MG63 (cell line): ENCODE results near the gene TEFM. TPM values are rescaled to one million over a fixed set of nuclear protein-coding genes. Genes with fewer than 3 reads are reported as not detected.

ENCODE experiments used
- DNase-seq: peaks from one replicate; pipeline ENCODE4 v3.0.0-alpha.2; 2020
- H3K27me3 ChIP-seq: fragments of 250-450 bp; sonication (Bioruptor Pico); 2 replicates; pipeline ENCODE4 v1.5.1; 2020; ENCODE audit warnings: mild to moderate bottlenecking, moderate library complexity
- H3K36me3 ChIP-seq: fragments of 250-450 bp; sonication (Bioruptor Pico); 2 replicates; pipeline ENCODE4 v1.5.1; 2020; ENCODE audit warnings: mild to moderate bottlenecking, moderate library complexity
- H3K4me3 ChIP-seq: fragments of 250-450 bp; sonication (Bioruptor Pico); 2 replicates; pipeline ENCODE4 v1.5.1; 2020; ENCODE audit warnings: mild to moderate bottlenecking, moderate library complexity
- H3K9me3 ChIP-seq: fragments of 250-450 bp; sonication (Bioruptor Pico); 2 replicates; pipeline ENCODE4 v1.5.1; 2020; ENCODE audit warnings: mild to moderate bottlenecking, moderate library complexity
- total RNA-seq: library from RNA; depleted of rRNA; stranded (reverse); fragments of >200 nt; shearing (Covaris generic); gene quantifications from 2 replicates; pipeline ENCODE4 v1.2.3, GENCODE V29; 2014; ENCODE audit warnings: low replicate concordance; rRNA removed

The TEFM gene
- total RNA-seq, 1 experiment from 2014 or later, result 18.7 TPM

DNA sequence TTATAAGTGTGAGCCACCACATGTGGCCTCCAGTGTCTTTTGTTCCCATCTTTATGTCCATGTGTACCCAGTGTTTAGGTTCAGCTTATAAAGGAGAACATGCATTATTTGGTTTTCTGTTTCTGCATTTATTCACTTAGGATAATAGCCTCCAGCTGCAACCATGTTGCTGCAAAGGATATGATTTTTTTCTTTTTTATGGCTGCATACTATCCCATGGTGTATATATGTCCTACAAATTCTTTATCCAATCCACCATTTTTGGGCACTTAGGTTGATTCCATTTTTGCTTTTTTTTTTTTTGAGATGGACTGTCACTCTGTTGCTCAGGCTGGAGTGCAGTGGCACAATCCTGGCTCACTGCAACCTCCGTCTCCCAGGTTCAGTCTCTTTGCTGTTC lies 41.4 kb downstream of the TEFM start:
- no peak for DNase-seq
- peaks cover 56% of the 10 kb centered on the region for H3K36me3 ChIP-seq
- H3K27me3 ChIP-seq, result no peaks in the 10 kb centered on the region

GRCh38 chr17:30858556-30859250 lies 47.3 kb downstream of the TEFM start:
- no peaks in the 10 kb centered on the region for H3K9me3 ChIP-seq
- peaks cover 56% of the 10 kb centered on the region for H3K36me3 ChIP-seq
- H3K27me3 ChIP-seq, result no peaks in the 10 kb centered on the region
- no peak overlapping the region for H3K4me3 ChIP-seq
- DNase-seq, result peak; percentile 23

More for the DNA sequence above, 41.4 kb downstream of the TEFM start:
- Histone ChIP-seq H3K4me3 (no peak overlapping the region), H3K9me3 (no peaks in the 10 kb centered on the region)

DNA sequence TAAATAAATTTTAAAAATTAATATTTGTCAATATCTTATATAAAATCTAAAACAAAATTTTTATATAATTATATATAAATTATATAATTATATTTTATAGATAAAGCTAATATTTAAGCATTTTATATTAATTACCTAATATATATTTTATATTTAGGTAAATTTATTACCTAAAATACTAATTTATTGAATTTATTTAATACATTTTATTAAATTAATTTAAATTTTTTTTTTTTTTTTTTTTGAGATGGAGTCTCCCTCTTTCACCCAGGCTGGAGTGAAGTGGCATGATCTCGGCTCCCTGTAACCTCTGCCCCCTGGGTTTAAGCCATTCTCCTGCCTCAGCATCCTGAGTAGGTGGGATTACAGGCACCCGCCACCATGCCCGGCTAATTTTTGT lies 51.9 kb downstream of the TEFM start:
- H3K36me3 ChIP-seq, result peaks cover 72% of the 10 kb centered on the region
- H3K9me3 ChIP-seq, result no peaks in the 10 kb centered on the region
- H3K4me3 ChIP-seq, result no peak overlapping the region
- no peaks in the 10 kb centered on the region for H3K27me3 ChIP-seq
- DNase-seq, result no peak

Other genes starting within 250 kb of the TEFM start
- 22.0 and 25.7 TPM in 2 replicates for gene CRLF3, start 81.5 kb downstream of the TEFM start, total RNA-seq
- gene ATAD5, start 74.3 kb downstream of the TEFM start, total RNA-seq, result 2.4 and 7.6 TPM in 2 replicates
- gene ADAP2, start 15.7 kb upstream of the TEFM start, total RNA-seq, result 1.4 TPM in 1 of 2 replicates, not detected in the other
- 16.4 and 20.2 TPM in 2 replicates for gene RNF135, start 64.8 kb upstream of the TEFM start, total RNA-seq
- gene NF1, start 188.7 kb upstream of the TEFM start, total RNA-seq, result 12.4 and 20.3 TPM in 2 replicates